ENCODE results near the gene CDCA5.

Gene CDCA5

DNA sequence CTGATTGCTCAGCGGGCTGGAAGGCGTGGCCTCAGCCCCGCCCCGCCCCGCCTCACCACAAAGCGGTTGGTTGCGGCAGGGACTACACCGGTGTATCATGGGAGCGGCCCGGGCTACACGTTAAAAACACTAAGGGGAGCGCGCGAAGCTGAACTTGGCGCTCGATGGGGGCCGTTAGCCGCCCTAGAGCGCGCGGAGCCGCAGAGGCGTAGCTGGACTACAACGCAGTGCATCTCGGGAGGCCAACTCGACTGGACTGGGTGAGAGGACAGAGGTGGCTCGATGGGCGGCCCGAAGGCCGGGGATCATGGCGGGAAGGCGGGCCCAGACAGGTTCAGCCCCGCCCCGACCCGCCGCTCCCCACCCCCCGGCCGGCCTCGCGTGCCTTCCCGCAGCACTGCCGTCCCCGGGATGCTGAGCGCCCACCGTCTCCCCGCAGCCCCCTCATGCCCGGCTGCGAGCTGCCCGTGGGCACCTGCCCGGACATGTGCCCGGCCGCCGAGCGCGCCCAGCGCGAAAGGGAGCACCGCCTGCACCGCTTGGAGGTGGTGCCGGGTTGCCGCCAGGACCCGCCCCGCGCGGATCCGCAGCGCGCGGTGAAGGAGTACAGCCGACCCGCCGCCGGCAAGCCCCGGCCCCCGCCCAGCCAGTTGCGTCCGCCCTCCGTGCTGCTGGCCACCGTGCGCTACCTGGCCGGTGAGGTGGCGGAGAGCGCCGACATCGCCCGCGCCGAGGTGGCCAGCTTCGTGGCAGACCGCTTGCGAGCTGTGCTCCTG lies 42.8 kb downstream of the CDCA5 start, which contains the start of gene SAC3D1:
SAC3D1 (plus strand) TSS at position 364 of the 776 bp plus-strand sequence; CDS start at position 447, 83 bp downstream.
- peak; percentile 99 for DNase-seq

- DNase-seq = no peak
Observed at GRCh38 chr11:65040520-65040846, 43.4 kb downstream of the CDCA5 start.

DNA sequence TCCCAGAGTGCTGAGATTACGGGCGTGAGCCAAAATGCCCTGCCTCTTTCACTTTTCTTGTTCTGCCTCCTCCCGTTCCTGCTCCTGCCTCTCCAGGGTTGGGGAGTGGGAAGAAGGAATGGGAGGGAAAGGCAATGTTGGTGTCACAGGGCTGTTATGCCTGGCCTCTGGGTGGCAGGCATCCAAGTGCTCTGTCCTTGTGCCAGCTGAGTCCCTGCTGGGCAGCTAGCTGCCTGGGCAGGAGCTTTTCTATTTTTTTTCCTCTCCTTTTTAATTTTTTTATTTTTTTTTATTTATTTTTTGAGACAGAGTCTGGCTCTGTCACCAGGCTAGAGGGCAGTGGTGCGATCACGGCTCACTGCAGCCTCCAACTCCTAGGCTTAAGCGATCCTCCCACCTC lies 46.9 kb downstream of the CDCA5 start:
- DNase-seq = no peak

DNA sequence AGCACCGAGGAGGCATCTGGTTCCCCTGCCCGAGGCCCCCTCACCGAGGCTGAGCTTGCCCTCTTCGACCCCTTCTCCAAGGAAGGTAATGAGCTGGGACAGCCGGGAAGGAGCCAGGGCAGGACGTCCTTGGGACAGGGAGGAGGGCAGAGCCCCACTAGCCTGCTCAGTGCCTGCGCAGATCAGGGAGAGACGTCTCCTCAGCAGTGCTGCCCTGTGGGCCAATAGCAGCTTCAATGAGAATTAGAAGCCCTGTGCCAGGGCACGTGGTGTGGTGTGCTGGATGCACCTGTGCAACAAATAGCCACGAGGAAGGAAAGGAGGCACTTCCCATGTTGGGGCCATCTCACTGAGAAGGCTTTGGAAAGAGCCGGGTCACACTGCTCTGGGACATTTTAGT lies 48.3 kb downstream of the CDCA5 start:
- no peak for DNase-seq

DNA sequence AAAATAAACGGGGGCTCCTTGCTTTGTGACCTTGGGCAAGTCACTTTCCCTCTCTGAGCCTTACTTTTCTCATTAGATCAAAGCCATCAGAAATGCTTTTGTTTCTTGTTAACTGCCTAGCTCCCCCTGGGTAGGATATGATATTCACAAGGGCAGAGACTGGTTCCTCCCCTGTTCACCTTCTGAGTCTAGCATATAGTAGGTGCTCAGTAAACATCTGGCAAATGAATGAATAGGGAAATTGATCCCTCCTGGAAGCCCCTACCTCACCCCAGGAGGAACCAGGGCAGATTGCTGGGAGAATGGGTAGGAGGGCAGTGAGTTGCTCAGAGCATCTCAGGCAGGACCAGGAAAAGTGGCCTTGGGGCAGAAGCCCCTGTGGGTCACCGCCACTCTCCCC lies 49.4 kb downstream of the CDCA5 start:
- DNase-seq = no peak

GRCh38 chr11:65032216-65032615 lies 51.6 kb downstream of the CDCA5 start:
- no peak for DNase-seq

Measured in hematopoietic multipotent progenitor cell treated with erythropoietin and hydrocortisone succinate and interleukin-3 and kit ligand, for 6 days (in vitro differentiated cells).